GM10248 (cell line): ENCODE measurements around the gene SLC25A33.

ENCODE experiments used
- CTCF ChIA-PET: fragments of 300-600 bp; sonication (Branson Sonifier 250); formaldehyde crosslinking; extraction: SDS; loops from one replicate; lab custom pipeline; 2021; ENCODE audit warnings: antibody characterized with exemption; lab: Yijun Ruan, JAX
- POLR2A ChIA-PET: fragments of 350-650 bp; sonication (Branson Sonifier 250); formaldehyde crosslinking; extraction: SDS; loops from one replicate; lab custom pipeline; 2020; ENCODE audit warnings: antibody characterized with exemption; lab: Yijun Ruan, JAX
- DNase-seq: peaks from one replicate; pipeline ENCODE4 v3.0.0; 2012; ENCODE audit errors: extremely low spot score
- TF ChIP-seq, protein P1 (sequence below): IDR thresholded peaks from 2 replicates; pipeline ENCODE4 v1.5.1; 2012; ENCODE audit warnings: mild to moderate bottlenecking, low read depth; ENCODE audit errors: extremely low read depth, missing control alignments, control extremely low read depth

Gene SLC25A33

DNA sequence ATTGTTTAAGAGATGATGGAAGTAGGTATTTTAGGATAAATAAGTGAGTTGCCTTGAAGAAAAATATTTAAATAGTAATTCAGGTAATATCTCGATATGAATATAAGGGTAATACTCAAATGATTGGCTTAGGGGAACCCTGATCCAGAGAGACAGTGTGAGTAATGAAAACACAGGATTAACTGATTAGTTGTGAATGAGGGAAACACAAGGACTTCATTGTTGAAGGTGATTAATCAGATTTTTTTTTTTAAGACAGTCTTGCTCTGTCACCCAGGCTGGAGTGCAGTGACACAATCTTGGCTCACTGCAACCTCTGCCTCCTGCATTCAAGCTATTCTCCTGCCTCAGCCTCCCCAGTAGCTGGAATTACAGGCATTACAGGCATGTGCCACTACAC is 12.7 kb downstream of the SLC25A33 start:
- CTCF ChIA-PET: interaction anchor here (1.0 to 1.3 kb wide), 2 partner anchors 13 to 22 kb away, joined by 3 read pairs; partner anchors contain the start of gene SLC25A33
- POLR2A ChIA-PET: no interaction called here
- TF ChIP-seq, protein P1, sequence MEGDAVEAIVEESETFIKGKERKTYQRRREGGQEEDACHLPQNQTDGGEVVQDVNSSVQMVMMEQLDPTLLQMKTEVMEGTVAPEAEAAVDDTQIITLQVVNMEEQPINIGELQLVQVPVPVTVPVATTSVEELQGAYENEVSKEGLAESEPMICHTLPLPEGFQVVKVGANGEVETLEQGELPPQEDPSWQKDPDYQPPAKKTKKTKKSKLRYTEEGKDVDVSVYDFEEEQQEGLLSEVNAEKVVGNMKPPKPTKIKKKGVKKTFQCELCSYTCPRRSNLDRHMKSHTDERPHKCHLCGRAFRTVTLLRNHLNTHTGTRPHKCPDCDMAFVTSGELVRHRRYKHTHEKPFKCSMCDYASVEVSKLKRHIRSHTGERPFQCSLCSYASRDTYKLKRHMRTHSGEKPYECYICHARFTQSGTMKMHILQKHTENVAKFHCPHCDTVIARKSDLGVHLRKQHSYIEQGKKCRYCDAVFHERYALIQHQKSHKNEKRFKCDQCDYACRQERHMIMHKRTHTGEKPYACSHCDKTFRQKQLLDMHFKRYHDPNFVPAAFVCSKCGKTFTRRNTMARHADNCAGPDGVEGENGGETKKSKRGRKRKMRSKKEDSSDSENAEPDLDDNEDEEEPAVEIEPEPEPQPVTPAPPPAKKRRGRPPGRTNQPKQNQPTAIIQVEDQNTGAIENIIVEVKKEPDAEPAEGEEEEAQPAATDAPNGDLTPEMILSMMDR: no peak
- DNase-seq: no peak

DNA sequence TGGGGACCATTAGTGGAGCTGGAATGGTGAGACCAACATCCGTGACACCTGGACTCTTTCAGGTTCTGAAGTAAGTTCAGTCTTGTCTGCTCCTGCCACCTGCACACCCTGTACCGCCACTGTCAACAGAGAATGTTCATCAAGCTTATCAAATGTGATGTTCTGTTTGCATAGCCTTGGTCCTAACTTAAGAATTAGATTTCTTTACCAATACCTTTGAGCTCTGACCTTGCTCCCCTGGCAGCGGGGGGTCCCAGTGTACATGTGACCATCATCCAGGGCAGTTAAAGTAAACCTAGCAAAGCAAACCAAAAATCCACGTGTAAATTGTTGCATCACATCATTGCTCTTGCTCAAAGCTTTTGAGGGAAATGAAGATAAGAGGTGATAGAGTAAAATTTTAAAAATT is 14.5 kb downstream of the SLC25A33 start:
- ChIA-PET POLR2A (interaction anchor here (1.2 kb wide), 1 partner anchor 10 kb away, joined by 3 read pairs; no protein-coding TSS in a partner anchor), CTCF (interaction anchor here (1.4 to 2.6 kb wide), 7 partner anchors 9 to 656 kb away, joined by 3 to 8 read pairs (median 4); partner anchors contain the start of gene KIF1B)
- DNase-seq: no peak
- TF ChIP-seq, protein P1: no peak

DNA sequence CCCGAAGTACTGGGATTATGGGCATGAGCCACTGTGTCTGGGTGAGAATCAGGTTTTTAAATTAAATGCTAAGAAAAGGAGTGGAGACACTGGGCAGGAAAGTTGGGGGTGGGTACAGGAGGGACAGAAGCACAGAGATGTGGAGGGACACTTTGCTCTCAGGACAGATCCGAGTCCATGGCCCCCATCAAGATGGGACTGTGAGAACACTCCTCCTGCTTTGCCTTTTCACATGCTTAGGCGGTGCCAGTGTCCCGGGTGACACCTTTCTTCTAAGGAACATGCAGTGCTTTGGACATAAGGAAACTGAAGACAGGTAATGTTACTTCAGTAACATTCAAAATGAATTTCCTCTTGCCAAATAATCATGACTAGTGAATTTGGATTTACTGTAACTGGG is 16.7 kb downstream of the SLC25A33 start:
- POLR2A ChIA-PET: no interaction called here
- DNase-seq: no peak
- CTCF ChIA-PET: no interaction called here
- TF ChIP-seq, protein P1: no peak

DNA sequence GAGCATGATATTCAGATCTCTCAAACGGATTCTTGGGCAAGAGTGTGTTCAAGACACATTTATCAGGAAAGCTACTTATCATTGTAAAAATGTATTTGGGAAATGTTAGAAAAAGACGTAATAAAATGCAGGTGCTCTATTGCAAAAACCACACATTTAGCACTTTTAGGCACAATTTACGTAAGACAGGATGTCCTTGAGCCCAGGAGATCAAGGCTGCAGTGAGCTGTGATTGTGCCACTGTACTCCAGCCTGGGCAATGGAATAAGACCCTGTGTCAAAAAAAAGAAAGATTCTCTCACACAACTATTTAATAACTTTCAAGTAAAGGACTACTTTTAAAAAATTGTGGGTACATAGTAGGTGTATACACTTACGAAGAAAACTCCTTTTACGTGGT is 18.4 kb downstream of the SLC25A33 start:
- ChIA-PET POLR2A (no interaction called here), CTCF (interaction anchor here (1.3 kb wide), 1 partner anchor 31 kb away, joined by 5 read pairs; the partner anchor contains the start of gene TMEM201)
- TF ChIP-seq, protein P1: no peak
- no peak for DNase-seq

DNA sequence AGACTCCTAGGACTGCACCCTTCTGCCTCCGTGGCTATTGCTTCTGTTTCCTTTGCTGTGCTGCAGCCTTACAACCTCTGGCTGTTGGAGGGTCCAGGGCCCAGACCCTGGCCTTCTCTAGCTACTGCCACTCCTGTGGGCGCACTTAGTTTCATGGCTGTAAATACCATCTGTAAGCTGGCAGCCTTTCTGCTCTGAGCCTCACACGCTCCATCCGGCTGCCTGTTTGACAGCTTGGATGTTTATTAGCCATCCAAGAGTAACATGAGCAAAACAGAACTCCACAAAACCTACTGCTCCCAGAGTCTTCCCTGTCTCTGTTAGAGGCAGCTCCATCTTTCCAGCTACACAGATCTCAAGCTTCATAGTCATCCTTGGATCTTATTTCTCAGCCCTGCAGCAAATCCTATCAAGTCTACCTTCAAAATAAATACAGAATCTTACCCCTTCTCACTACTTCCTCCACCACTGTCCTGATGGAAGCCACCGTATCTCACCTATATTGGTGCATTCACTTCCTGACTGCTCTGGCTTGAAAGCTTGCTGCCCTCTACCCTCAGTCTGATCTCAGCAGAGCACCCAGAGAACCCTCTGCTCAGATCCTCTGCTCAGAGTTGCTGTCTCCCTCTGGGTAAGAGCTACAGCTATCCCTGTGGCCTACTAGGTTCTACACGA is 19.1 kb downstream of the SLC25A33 start:
- ChIA-PET CTCF (interaction anchor here (1.5 kb wide), 1 partner anchor 30 kb away, joined by 4 read pairs; no protein-coding TSS in a partner anchor), POLR2A (no interaction called here)
- no peak for DNase-seq
- TF ChIP-seq, protein P1: no peak

DNA sequence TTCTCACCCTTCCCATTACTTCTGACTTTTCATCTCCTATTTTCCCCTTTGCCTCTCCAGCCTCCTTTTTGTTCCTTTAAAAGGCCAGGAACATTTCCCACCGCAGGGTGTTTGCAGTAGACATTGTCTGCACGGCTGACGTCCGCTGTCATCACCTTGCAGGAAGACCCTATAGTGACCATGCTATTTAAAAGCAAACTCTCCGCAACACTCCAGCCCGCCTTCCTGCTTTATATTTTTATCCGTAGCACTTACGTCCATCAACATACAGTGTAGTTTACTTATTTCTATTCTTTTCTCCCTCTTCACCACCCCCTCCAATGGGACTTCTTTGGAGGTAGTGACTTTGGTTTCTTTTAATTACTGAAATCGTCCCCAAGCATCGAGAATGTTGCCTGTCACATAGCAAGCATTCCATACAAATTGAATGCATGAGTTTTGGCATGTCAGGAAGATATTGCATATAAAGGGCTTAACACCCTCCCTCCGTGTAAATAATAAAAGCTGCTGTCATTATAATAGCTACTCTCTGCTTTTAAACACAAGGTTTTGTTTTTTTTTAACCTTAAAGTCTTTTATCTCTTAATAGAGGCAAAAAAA is 19.8 kb downstream of the SLC25A33 start:
- ChIA-PET CTCF (interaction anchor here (1.5 kb wide), 1 partner anchor 29 kb away, joined by 4 read pairs; no protein-coding TSS in a partner anchor), POLR2A (no interaction called here)
- no peak for DNase-seq
- TF ChIP-seq, protein P1: no peak
